ENCODE data around the gene CACNB2.

DNA sequence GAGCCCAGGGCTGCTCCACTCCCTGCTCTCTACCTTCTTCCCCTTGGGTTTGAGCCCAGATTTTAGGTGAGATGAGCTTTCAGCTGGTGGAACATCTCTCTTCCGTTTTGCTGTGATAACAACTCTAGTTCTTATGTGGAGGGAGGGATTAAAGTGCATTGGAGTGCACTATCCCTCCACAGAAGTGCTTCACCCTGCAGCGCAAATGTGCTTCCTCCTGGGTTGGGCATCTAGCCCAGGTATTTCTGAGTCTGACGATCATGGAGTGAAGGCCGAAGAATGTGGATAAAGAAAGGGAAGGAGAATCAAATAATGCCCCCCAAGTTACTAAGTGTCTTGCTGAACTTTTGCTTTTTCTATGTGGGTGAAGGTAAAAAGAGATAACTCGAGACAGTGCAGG is 157.4 kb downstream of the CACNB2 start:
- TF ChIP-seq, protein P1, sequence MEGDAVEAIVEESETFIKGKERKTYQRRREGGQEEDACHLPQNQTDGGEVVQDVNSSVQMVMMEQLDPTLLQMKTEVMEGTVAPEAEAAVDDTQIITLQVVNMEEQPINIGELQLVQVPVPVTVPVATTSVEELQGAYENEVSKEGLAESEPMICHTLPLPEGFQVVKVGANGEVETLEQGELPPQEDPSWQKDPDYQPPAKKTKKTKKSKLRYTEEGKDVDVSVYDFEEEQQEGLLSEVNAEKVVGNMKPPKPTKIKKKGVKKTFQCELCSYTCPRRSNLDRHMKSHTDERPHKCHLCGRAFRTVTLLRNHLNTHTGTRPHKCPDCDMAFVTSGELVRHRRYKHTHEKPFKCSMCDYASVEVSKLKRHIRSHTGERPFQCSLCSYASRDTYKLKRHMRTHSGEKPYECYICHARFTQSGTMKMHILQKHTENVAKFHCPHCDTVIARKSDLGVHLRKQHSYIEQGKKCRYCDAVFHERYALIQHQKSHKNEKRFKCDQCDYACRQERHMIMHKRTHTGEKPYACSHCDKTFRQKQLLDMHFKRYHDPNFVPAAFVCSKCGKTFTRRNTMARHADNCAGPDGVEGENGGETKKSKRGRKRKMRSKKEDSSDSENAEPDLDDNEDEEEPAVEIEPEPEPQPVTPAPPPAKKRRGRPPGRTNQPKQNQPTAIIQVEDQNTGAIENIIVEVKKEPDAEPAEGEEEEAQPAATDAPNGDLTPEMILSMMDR (conservative IDR thresholded peaks at IDR 0.05 in 1 of 2, IDR thresholded peaks at IDR 0.05 in 1 of 2; ENCODE audit: extremely low read depth in 1 of 2, insufficient read depth in 1 of 2, low read depth in 1 of 2, low read length in 2 of 2), result no peak
- no peak for TF ChIP-seq EZH2 (IDR thresholded peaks at IDR 0.05; ENCODE audit: borderline replicate concordance, low read length)
